ENCODE data around the gene FOXK1.
"Not testable (repeated sequence)": the region's sequence is repeated elsewhere in the genome, so short reads cannot be mapped to it uniquely, and the experiment has no call there.

The FOXK1 gene

DNA sequence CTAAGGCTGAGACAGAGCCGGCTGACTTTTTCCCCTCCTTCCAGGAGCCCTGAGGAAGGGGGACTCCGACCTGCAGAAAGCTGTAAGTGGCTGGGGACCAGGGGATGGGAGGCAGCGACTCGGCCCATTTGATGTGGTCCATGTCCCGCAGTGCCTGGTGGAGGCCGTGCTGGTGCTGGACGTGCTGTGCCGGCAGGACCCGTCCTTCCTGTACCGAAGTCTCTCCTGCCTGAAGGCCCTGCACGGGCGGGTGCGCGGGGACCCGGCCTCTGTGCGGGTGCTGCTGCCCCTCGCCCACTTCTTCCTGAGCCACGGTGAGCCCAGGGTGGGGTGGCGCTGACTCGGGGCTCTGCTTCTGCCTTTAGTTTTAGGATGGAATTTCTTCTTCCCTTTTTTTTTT lies 103.3 kb downstream of the FOXK1 start:
- H3K9me3 Mint-ChIP-seq = no peaks in the 10 kb centered on the region
- no peak for ATAC-seq (replicated peaks)

DNA sequence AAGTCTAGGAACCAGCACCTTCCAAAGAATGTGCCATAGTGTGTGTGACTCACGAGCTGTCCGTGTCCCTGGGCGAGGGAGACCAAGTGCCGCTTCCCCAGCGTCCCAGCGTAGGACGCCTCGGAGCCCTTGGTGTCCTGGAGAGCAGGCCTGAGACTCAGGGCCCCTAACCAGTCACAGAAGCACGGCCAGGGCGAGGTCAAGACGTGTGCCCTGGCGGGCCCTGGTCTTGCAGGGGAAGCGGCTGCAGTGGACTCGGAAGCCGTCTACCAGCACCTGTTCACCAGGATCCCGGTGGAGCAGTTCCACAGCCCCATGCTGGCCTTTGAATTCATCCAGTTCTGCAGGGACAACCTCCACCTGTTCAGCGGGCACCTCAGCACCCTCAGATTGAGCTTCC lies 103.9 kb downstream of the FOXK1 start:
- peaks cover 5 to 7% of the 10 kb centered on the region in 2 donors for H3K4me1 Mint-ChIP-seq

More for the DNA sequence above, 103.3 kb downstream of the FOXK1 start:
- H3K36me3 Mint-ChIP-seq = peaks cover 18 to 29% of the 10 kb centered on the region in 2 donors
- no peak overlapping the region for H3K27ac Mint-ChIP-seq
- peaks cover 4 to 5% of the 10 kb centered on the region in 2 donors for H3K4me1 Mint-ChIP-seq
- H3K4me3 Mint-ChIP-seq = no peak overlapping the region
- no peak for DNase-seq
- no peaks in the 10 kb centered on the region for H3K27me3 Mint-ChIP-seq

DNA sequence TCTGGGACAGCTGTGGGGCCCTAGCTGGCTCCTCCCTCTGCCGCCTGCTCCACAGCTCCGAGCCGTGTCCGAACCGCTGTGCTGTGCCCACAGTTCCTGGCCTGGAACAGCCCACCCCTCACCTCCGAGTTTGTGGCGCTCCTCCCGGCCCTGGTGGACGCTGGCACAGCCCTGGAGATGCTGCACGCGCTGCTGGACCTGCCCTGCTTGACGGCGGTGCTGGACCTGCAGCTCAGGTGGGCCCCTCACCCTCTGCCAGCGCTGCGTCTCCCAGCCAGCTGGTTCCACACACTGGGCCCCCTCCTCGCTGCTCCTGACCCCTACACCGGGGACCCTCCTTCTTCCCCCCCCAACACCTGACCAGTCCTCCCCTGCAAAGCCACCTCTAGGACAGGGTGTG lies 105.4 kb downstream of the FOXK1 start:
- no peak for DNase-seq
- H3K36me3 Mint-ChIP-seq = peaks cover 29 to 36% of the 10 kb centered on the region in 2 donors

More for the DNA sequence above, 103.9 kb downstream of the FOXK1 start:
- Mint-ChIP-seq H3K4me3 (no peak overlapping the region), H3K9me3 (no peaks in the 10 kb centered on the region), H3K27me3 (no peaks in the 10 kb centered on the region), H3K36me3 (peaks cover 22 to 35% of the 10 kb centered on the region in 2 donors), H3K27ac (peak overlapping the region; percentile 25)
- ATAC-seq (replicated peaks) (no peak), DNase-seq (no peak)

DNA sequence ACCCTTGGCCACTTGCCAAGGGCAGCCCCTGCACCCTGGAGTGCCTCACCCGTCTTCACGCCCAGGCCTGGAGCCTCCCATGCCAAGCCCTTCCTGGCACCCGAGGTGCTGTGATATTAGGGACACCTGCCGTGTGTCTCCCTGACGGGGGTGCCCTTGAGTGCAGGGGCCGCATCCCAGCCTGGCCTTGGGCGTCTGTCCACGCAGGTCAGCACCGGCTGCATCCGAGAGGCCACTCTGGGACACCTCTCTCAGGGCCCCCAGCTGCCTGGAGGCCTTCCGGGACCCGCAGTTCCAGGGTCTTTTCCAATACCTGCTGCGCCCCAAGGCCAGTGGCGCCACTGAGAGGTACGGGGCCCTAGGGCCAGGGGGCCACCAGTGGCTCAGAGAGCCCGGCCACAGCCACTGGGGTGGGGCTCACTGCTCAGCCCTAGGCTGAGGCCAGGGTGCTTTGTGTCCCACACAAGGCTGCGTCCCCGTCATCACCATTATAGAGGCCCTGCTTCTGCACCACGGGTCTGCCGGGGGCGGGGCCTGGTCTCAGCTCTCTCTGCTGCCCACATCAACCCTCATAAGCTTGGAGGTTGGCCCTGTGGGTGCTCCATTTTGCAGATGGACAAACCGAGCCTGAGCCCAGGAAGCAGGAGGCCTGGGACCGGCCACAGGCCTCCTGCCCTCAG lies 106.0 kb downstream of the FOXK1 start:
- DNase-seq = no peak
- Mint-ChIP-seq H3K4me1 (peaks cover 6 to 18% of the 10 kb centered on the region in 2 donors), H3K9me3 (no peaks in the 10 kb centered on the region), H3K4me3 (peak overlapping the region in 1 of 2 donors; percentile 11), H3K27ac (peak overlapping the region; percentile 10), H3K36me3 (peaks cover 29 to 35% of the 10 kb centered on the region in 2 donors), H3K27me3 (no peaks in the 10 kb centered on the region)
- ATAC-seq (replicated peaks) = no peak

More for the DNA sequence above, 105.4 kb downstream of the FOXK1 start:
- peak overlapping the region; percentile 10 for H3K27ac Mint-ChIP-seq
- H3K9me3 Mint-ChIP-seq = no peaks in the 10 kb centered on the region
- no peak for ATAC-seq (replicated peaks)
- peaks cover 6 to 18% of the 10 kb centered on the region in 2 donors for H3K4me1 Mint-ChIP-seq
- peak overlapping the region in 1 of 2 donors; percentile 11 for H3K4me3 Mint-ChIP-seq
- no peaks in the 10 kb centered on the region for H3K27me3 Mint-ChIP-seq

DNA sequence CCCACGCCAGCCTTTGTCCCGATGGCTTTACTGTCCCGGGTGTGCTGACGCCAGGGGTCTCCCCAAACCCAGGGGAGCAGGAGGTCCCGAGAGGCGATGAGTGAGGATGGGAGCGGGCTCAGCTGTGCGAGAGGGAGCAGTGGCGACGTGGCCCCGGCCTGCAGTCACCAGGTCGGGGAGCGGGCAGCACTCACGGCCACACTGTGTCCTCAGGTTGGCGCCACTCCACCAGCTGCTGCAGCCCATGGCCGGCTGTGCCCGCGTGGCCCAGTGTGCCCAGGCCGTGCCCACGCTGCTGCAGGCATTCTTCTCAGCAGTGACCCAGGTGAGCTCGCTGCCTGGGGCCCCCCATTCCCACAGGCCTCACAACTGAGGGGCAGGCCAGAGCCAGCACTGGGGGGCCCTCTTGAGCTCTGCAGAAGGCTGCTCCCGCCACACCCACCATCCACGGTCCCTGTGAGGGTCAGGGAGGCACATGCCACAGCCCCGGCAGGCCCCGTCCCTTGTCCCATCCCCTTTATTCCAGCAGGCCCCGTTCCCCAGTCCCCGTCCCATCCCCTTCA lies 106.6 kb downstream of the FOXK1 start:
- Mint-ChIP-seq H3K27ac (peak overlapping the region; percentile 37), H3K4me3 (no peak overlapping the region), H3K36me3 (peaks cover 30 to 37% of the 10 kb centered on the region in 2 donors), H3K4me1 (peaks cover 6 to 18% of the 10 kb centered on the region in 2 donors), H3K27me3 (no peaks in the 10 kb centered on the region), H3K9me3 (no peaks in the 10 kb centered on the region)
- DNase-seq = no peak
- ATAC-seq (replicated peaks) = no peak

DNA sequence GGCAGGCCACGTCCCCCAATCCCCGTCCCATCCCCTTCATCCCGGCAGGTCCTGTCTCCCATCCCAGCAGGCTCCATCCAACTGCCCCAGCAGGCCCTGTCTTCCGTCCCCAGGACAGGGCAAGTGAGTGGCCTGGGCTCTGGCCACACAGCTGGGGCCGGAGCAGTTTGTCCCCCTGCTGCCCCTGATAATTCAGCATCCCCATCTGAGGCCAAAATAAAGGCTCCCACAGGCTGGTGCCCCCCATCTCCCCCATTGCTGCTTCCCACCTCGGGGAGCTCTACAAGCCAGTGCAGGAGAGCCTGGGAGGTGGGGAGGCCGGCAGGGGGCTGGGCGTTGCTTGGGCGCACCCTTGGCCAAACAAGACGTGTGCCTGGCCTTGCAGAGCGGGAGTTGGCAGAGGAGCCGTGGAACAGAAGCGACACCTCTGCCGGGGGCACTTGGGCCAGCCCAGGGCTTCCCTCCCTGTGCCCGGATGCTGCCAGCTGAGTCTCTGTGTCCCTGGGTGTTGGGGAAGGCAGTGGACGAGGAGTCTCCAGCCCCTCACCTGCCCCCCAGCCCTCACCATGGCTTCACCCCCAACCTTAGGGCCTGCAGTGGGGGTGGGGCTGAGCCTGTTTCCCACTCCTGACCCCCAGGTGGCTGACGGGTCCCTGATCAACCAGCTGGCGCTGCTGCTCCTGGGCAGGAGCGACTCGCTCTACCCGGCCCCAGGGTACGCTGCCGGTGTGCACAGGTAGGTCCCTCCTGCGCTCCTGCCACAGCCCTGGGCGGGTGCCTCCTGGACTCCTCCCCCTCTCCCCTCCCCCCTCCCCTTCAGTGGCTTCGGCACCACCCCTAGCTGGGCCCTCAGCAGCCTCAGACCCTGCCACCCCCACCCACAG lies 107.3 kb downstream of the FOXK1 start:
- Mint-ChIP-seq H3K36me3 (peaks cover 38 to 42% of the 10 kb centered on the region in 2 donors), H3K4me3 (no peak overlapping the region), H3K27ac (no peak overlapping the region), H3K4me1 (peaks cover 6 to 20% of the 10 kb centered on the region in 2 donors), H3K27me3 (no peaks in the 10 kb centered on the region), H3K9me3 (no peaks in the 10 kb centered on the region)
- DNase-seq (no peak), ATAC-seq (replicated peaks) (no peak)

DNA sequence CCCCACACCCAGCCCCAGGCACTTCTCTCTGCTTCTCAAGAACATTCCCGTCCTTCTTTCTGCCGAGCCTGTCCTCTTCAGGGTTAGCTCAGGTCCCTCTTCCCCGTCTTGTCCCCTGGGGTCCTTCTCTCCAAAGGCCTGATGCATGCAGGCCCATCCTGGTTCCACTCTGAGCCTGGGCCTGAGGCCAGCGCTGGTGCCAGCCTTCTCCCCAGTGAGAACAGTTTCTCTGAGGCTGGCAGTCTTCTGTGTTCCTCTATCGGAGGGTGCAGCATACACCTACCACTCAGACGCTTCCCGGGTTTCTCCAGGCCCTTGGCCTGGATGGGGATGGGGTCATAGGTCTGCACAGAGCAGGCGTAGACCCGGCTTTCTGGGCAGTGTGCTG lies 108.0 kb downstream of the FOXK1 start:
- Mint-ChIP-seq H3K36me3 (peaks cover 41 to 44% of the 10 kb centered on the region in 2 donors), H3K27ac (no peak overlapping the region), H3K4me1 (peaks cover 9 to 23% of the 10 kb centered on the region in 2 donors), H3K4me3 (no peak overlapping the region), H3K9me3 (no peaks in the 10 kb centered on the region), H3K27me3 (no peaks in the 10 kb centered on the region)
- ATAC-seq (replicated peaks) (no peak), DNase-seq (no peak)

DNA sequence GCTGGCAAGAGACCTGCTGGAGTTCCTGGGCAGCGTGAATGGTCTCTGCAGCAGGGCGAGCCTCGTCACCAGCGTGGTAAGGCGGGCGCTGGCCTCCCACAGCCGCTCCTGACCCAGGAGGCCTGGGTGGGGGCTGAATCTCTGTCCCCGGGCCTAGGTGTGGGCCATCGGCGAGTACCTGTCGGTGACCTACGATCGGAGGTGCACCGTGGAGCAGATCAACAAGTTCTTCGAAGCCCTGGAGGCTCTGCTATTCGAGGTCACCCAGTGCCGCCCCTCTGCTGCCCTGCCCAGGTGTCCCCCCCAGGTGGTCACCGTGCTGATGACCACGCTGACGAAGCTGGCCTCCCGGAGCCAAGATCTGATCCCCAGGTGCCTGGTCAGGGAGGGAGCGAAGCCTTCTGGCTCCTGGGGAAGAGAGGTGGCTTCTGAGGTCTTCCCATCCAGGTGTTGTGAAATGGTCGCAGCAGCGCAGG lies 108.5 kb downstream of the FOXK1 start:
- no peak overlapping the region for H3K4me3 Mint-ChIP-seq
- peaks cover 9 to 23% of the 10 kb centered on the region in 2 donors for H3K4me1 Mint-ChIP-seq
- ATAC-seq (replicated peaks) (no peak), DNase-seq (no peak)
- no peaks in the 10 kb centered on the region for H3K9me3 Mint-ChIP-seq
- H3K36me3 Mint-ChIP-seq = peaks cover 41 to 44% of the 10 kb centered on the region in 2 donors
- no peaks in the 10 kb centered on the region for H3K27me3 Mint-ChIP-seq
- no peak overlapping the region for H3K27ac Mint-ChIP-seq

DNA sequence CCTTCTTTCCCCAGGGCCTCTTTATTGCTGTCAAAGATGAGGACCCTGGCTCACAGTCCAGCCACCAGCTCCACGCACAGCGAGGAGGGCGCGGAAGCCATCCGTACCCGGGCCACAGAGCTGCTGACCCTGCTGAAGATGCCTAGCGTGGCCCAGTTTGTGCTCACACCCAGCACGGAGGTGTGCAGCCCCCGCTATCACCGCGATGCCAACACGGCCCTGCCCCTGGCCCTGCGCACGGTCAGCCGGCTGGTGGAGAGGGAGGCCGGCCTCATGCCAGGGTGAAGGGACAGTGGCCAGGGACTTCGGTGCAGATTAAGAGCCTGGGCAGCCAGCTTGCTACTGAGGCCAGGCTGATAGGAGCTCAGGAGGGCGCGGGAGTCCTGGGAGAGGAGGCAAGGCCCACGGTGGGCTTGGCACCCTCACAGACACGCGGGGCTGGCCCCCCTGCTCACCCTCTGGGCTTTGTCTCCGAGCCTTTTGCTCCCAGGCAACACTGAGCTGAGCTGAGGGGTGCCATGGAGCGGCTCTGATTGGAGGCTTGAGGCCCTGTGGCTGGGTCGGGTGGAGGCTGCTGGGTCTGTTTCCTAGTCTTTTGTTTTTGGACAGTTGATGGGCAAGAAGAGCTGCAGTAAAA lies 109.1 kb downstream of the FOXK1 start:
- H3K27ac Mint-ChIP-seq = peak overlapping the region; percentile 25
- H3K4me1 Mint-ChIP-seq = peaks cover 9 to 23% of the 10 kb centered on the region in 2 donors
- no peaks in the 10 kb centered on the region for H3K9me3 Mint-ChIP-seq
- DNase-seq (no peak), ATAC-seq (replicated peaks) (no peak)
- H3K36me3 Mint-ChIP-seq = peaks cover 43 to 44% of the 10 kb centered on the region in 2 donors
- peak overlapping the region; percentile 7 to 37 for H3K4me3 Mint-ChIP-seq
- H3K27me3 Mint-ChIP-seq = no peaks in the 10 kb centered on the region

DNA sequence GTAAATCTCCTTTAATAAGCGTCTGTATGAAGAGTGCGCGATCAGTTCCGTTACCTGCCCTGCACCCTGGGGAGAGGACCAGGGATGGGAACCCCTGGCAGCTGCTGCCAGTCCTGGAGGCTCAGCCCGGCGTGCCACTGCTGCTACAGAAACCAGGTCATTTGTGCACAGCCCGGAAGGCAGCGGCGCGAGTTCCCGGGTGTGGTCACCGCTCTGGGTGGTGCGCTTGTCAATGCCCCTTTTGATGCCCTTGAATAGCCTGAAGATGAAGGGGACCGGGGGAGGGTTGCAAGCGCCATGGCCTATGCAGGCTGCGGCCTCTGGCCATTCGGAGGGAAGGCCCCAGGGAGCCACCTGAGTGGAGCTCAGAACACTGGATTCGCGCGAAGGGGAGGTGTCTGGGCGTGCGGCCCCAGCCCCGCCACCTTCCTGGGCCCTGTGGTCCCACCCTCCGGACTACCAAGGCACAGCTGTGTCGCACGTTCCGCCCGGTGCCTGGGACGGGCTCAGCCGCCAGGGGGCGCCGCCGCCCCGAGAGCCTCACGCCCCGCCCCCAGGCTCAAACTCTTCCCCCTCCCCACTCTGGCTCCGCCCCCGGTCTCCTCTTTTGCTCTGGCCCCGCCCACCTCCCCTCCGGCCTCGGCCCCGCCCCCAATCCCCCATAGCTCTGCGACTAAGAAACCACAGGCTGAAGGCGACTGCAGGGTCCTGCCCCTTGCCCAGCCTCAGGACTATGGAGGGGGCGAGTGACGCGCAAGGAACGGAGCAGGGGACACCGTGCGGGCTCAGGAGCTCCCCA lies 109.8 kb downstream of the FOXK1 start:
- DNase-seq (peak; percentile 64), ATAC-seq (replicated peaks) (peak; percentile 78 to 81)
- Mint-ChIP-seq H3K27me3 (no peaks in the 10 kb centered on the region), H3K4me1 (peaks cover 9 to 23% of the 10 kb centered on the region in 2 donors), H3K36me3 (peaks cover 41 to 44% of the 10 kb centered on the region in 2 donors), H3K4me3 (peak overlapping the region in 1 of 2 donors; percentile 7), H3K9me3 (no peaks in the 10 kb centered on the region), H3K27ac (peak overlapping the region; percentile 25)

DNA sequence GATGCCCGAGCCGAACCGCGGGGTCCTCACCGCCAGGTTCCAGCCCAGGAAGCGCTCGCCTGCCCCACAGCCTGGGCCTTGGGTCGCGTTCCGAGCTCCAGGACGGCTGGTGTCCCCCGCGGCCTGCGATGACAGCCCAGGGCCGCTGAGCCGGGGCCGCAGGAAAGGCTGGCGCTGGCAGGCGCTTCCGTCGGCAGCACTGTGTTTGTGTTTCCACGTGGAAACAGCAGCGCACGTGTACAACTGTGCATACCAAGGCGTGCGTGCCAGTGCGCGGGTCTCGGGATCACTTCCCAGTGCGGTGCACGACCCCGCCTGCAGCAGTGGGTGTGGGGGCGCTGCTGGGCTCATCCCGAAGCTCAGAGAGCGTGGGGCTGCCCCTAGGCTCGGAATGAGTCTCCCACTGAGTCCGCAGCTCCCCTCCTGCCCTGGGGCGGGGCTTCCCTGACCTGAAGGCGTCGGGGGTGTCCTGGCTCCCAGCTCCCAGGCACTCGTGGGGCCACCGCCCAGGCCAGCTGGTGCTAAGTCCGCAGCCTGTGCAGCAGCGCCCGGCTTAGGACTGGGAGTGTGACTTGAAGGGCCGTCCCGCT lies 110.5 kb downstream of the FOXK1 start:
- ATAC-seq (replicated peaks) = peak; percentile 35 to 40
- no peaks in the 10 kb centered on the region for H3K9me3 Mint-ChIP-seq
- H3K4me1 Mint-ChIP-seq = peaks cover 9 to 23% of the 10 kb centered on the region in 2 donors
- DNase-seq = no peak
- peaks cover 39 to 43% of the 10 kb centered on the region in 2 donors for H3K36me3 Mint-ChIP-seq
- H3K27ac Mint-ChIP-seq = peak overlapping the region; percentile 9
- no peak overlapping the region for H3K4me3 Mint-ChIP-seq
- H3K27me3 Mint-ChIP-seq = no peaks in the 10 kb centered on the region

DNA sequence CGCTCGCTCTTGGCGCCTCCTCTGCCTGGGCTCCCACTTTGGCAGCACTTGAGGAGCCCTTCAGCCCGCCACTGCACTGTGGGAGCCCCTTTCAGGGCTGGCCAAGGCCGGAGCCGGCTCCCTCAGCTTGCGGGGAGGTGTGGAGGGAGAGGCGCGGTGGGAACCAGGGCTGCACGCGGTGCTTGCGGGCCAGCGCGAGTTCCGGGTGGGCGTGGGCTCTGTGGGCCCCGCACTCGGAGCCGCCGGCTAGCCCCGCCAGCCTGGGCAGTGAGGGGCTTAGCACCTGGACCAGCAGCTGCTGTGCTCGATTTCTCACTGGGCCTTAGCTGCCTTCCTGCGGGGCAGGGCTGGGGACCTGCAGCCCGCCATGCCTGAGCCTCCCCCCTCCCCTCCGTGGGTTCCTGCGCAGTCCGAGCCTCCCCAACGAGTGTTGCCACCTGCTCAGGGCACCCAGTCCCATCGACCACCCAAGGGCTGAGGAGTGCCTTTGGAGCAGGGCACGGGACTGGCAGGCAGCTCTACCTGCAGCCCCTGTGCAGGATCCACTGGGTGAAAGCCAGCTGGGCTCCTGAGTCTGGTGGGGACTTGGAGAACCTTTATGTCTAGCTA lies 111.4 kb downstream of the FOXK1 start:
- H3K27ac Mint-ChIP-seq; H3K27me3 Mint-ChIP-seq; H3K9me3 Mint-ChIP-seq; ATAC-seq (replicated peaks); DNase-seq: not testable (repeated sequence)
- peaks cover 34 to 39% of the 10 kb centered on the region in 2 donors for H3K36me3 Mint-ChIP-seq
- H3K4me1 Mint-ChIP-seq = peaks cover 7 to 28% of the 10 kb centered on the region in 2 donors
- H3K4me3 Mint-ChIP-seq = peak overlapping the region in 1 of 2 donors; percentile 26
